NB4 (cell line): ENCODE measurements around the gene FOSB.
A peak's percentile ranks its signal among the peaks of the same experiment; 100 is the strongest.

Experiments
- MYC ChIP-seq: IDR thresholded peaks from 2 replicates; pipeline ENCODE4 v1.6.1; 2011; ENCODE audit warnings: low read depth, low read length
- POLR2A ChIP-seq: IDR thresholded peaks from 2 replicates; pipeline ENCODE4 v1.6.1; 2011; ENCODE audit warnings: mild to moderate bottlenecking; ENCODE audit not compliant: insufficient read length; ENCODE audit errors: extremely low read depth
- TF ChIP-seq, protein P1 (sequence below): IDR thresholded peaks from one replicate; pipeline ENCODE4 v1.5.1; 2012; ENCODE audit warnings: low read depth, low read length
- TF ChIP-seq, protein P2 (sequence below): IDR thresholded peaks from 2 replicates; pipeline ENCODE4 v1.6.1; 2011; ENCODE audit warnings: low read depth, low read length

DNA sequence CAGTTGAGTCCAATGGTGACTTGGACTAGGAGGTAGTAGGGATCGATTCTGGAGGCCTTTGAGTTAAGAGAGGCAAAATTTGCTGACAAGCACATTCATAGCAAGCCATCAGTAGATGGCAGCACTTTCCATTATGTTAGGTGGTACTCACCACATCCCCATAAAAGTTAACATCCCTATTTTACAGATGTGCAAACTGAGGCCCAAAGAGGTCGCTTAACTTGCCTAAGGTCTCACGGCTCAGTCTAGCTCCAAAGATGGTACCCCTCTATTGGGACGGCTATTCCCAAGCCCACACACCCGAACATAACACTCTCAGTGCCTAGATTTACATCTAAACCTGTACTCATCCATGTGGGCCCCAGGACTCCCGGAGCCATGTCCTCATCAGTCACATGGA, 21.5 kb upstream of the FOSB start:
- TF ChIP-seq, protein P1, sequence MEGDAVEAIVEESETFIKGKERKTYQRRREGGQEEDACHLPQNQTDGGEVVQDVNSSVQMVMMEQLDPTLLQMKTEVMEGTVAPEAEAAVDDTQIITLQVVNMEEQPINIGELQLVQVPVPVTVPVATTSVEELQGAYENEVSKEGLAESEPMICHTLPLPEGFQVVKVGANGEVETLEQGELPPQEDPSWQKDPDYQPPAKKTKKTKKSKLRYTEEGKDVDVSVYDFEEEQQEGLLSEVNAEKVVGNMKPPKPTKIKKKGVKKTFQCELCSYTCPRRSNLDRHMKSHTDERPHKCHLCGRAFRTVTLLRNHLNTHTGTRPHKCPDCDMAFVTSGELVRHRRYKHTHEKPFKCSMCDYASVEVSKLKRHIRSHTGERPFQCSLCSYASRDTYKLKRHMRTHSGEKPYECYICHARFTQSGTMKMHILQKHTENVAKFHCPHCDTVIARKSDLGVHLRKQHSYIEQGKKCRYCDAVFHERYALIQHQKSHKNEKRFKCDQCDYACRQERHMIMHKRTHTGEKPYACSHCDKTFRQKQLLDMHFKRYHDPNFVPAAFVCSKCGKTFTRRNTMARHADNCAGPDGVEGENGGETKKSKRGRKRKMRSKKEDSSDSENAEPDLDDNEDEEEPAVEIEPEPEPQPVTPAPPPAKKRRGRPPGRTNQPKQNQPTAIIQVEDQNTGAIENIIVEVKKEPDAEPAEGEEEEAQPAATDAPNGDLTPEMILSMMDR, result peak; percentile 17
- TF ChIP-seq, protein P2, sequence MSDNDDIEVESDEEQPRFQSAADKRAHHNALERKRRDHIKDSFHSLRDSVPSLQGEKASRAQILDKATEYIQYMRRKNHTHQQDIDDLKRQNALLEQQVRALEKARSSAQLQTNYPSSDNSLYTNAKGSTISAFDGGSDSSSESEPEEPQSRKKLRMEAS, result no peak
- no peak for TF ChIP-seq POLR2A
- TF ChIP-seq MYC, result no peak
